ENCODE measurements around the gene RBM14.
A peak's percentile ranks its signal among the peaks of the same experiment; 100 is the strongest.

Gene RBM14

GRCh38 chr11:66591175-66591574 is 25.3 kb upstream of the RBM14 start:
- Histone ChIP-seq H3K9ac (ENCODE audit: insufficient read length, low read depth) (no peak overlapping the region), H3K4me1 (ENCODE audit: insufficient read depth, insufficient read length) (peaks cover 8% of the 10 kb centered on the region), H3K4me3 (ENCODE audit: insufficient read length, low read depth) (no peak overlapping the region), H3K36me3 (ENCODE audit: insufficient read depth, insufficient read length, low read length) (peaks cover 9% of the 10 kb centered on the region), H3K9me3 (ENCODE audit: insufficient read depth, low read length) (peaks cover 45% of the 10 kb centered on the region), H3K27me3 (ENCODE audit: insufficient read depth, insufficient read length) (peaks cover 8% of the 10 kb centered on the region)
- no peak for TF ChIP-seq YY1 (IDR thresholded peaks at IDR 0.05; ENCODE audit: insufficient read depth, insufficient read length)
- TF ChIP-seq ZNF274 (IDR thresholded peaks at IDR 0.05; ENCODE audit: low read depth, low read length), result no peak
- no peak for TF ChIP-seq SUZ12 (IDR thresholded peaks at IDR 0.05; ENCODE audit: extremely low read depth, insufficient read depth, insufficient read length)
- no peak for DNase-seq (ENCODE audit: low read depth, low spot score)

- Histone ChIP-seq H3K9me3 (ENCODE audit: insufficient read depth, low read length) (peaks cover 38% of the 10 kb centered on the region), H3K4me1 (ENCODE audit: insufficient read depth, insufficient read length) (peaks cover 8% of the 10 kb centered on the region), H3K4me3 (ENCODE audit: insufficient read length, low read depth) (peak within 1 kb of the TSS; percentile 69), H3K27me3 (ENCODE audit: insufficient read depth, insufficient read length) (peaks cover 8% of the 10 kb centered on the region), H3K36me3 (ENCODE audit: insufficient read depth, insufficient read length, low read length) (peaks cover 16% of the 10 kb centered on the region), H3K9ac (ENCODE audit: insufficient read length, low read depth) (peak within 1 kb of the TSS; percentile 82)
- DNase-seq (ENCODE audit: low read depth, low spot score), result peak; percentile 94
- TF ChIP-seq ZNF274 (IDR thresholded peaks at IDR 0.05; ENCODE audit: low read depth, low read length), result no peak
- TF ChIP-seq SUZ12 (IDR thresholded peaks at IDR 0.05; ENCODE audit: extremely low read depth, insufficient read depth, insufficient read length), result no peak
- TF ChIP-seq YY1 (IDR thresholded peaks at IDR 0.05; ENCODE audit: insufficient read depth, insufficient read length), result no peak
These were observed 23.8 kb upstream of the RBM14 start, which contains the start of the genes CCDC87 and CCS for GRCh38 chr11:66592457-66593302. Gene CCDC87, minus strand, starts transcription at chr11:66593063. Its CDS starts 48 bp downstream, at chr11:66593015. Gene CCS, plus strand, starts transcription at chr11:66593185. Its CDS starts 77 bp downstream, at chr11:66593262.

GRCh38 chr11:66593303-66593635 is 23.2 kb upstream of the RBM14 start:
- Histone ChIP-seq H3K4me1 (ENCODE audit: insufficient read depth, insufficient read length) (peaks cover 8% of the 10 kb centered on the region), H3K9ac (ENCODE audit: insufficient read length, low read depth) (peak overlapping the region; percentile 82), H3K9me3 (ENCODE audit: insufficient read depth, low read length) (peaks cover 38% of the 10 kb centered on the region), H3K4me3 (ENCODE audit: insufficient read length, low read depth) (peak overlapping the region; percentile 69), H3K27me3 (ENCODE audit: insufficient read depth, insufficient read length) (peaks cover 8% of the 10 kb centered on the region), H3K36me3 (ENCODE audit: insufficient read depth, insufficient read length, low read length) (peaks cover 16% of the 10 kb centered on the region)
- no peak for TF ChIP-seq ZNF274 (IDR thresholded peaks at IDR 0.05; ENCODE audit: low read depth, low read length)
- TF ChIP-seq SUZ12 (IDR thresholded peaks at IDR 0.05; ENCODE audit: extremely low read depth, insufficient read depth, insufficient read length), result no peak
- no peak for TF ChIP-seq YY1 (IDR thresholded peaks at IDR 0.05; ENCODE audit: insufficient read depth, insufficient read length)
- no peak for DNase-seq (ENCODE audit: low read depth, low spot score)

GRCh38 chr11:66593650-66594049 is 22.8 kb upstream of the RBM14 start:
- no peak for TF ChIP-seq ZNF274 (IDR thresholded peaks at IDR 0.05; ENCODE audit: low read depth, low read length)
- no peak for TF ChIP-seq YY1 (IDR thresholded peaks at IDR 0.05; ENCODE audit: insufficient read depth, insufficient read length)
- TF ChIP-seq SUZ12 (IDR thresholded peaks at IDR 0.05; ENCODE audit: extremely low read depth, insufficient read depth, insufficient read length), result no peak
- Histone ChIP-seq H3K27me3 (ENCODE audit: insufficient read depth, insufficient read length) (peaks cover 8% of the 10 kb centered on the region), H3K9me3 (ENCODE audit: insufficient read depth, low read length) (peaks cover 38% of the 10 kb centered on the region), H3K9ac (ENCODE audit: insufficient read length, low read depth) (peak overlapping the region; percentile 82), H3K4me3 (ENCODE audit: insufficient read length, low read depth) (peak overlapping the region; percentile 69), H3K36me3 (ENCODE audit: insufficient read depth, insufficient read length, low read length) (peaks cover 16% of the 10 kb centered on the region), H3K4me1 (ENCODE audit: insufficient read depth, insufficient read length) (peaks cover 8% of the 10 kb centered on the region)
- DNase-seq (ENCODE audit: low read depth, low spot score), result no peak

- Histone ChIP-seq H3K9me3 (ENCODE audit: insufficient read depth, low read length) (peaks cover 30% of the 10 kb centered on the region), H3K4me3 (ENCODE audit: insufficient read length, low read depth) (no peak overlapping the region), H3K4me1 (ENCODE audit: insufficient read depth, insufficient read length) (peaks cover 8% of the 10 kb centered on the region), H3K9ac (ENCODE audit: insufficient read length, low read depth) (no peak overlapping the region), H3K27me3 (ENCODE audit: insufficient read depth, insufficient read length) (peaks cover 8% of the 10 kb centered on the region), H3K36me3 (ENCODE audit: insufficient read depth, insufficient read length, low read length) (peaks cover 34% of the 10 kb centered on the region)
- no peak for TF ChIP-seq SUZ12 (IDR thresholded peaks at IDR 0.05; ENCODE audit: extremely low read depth, insufficient read depth, insufficient read length)
- no peak for TF ChIP-seq YY1 (IDR thresholded peaks at IDR 0.05; ENCODE audit: insufficient read depth, insufficient read length)
- no peak for TF ChIP-seq ZNF274 (IDR thresholded peaks at IDR 0.05; ENCODE audit: low read depth, low read length)
- no peak for DNase-seq (ENCODE audit: low read depth, low spot score)
These were observed 21.1 kb upstream of the RBM14 start for GRCh38 chr11:66595245-66595904.

- Histone ChIP-seq H3K9me3 (ENCODE audit: insufficient read depth, low read length) (no peaks in the 10 kb centered on the region), H3K4me1 (ENCODE audit: insufficient read depth, insufficient read length) (peaks cover 6% of the 10 kb centered on the region), H3K36me3 (ENCODE audit: insufficient read depth, insufficient read length, low read length) (peaks cover 57% of the 10 kb centered on the region), H3K27me3 (ENCODE audit: insufficient read depth, insufficient read length) (no peaks in the 10 kb centered on the region), H3K9ac (ENCODE audit: insufficient read length, low read depth) (no peak overlapping the region), H3K4me3 (ENCODE audit: insufficient read length, low read depth) (no peak overlapping the region)
- no peak for DNase-seq (ENCODE audit: low read depth, low spot score)
- TF ChIP-seq YY1 (IDR thresholded peaks at IDR 0.05; ENCODE audit: insufficient read depth, insufficient read length) (no peak), ZNF274 (IDR thresholded peaks at IDR 0.05; ENCODE audit: low read depth, low read length) (no peak), SUZ12 (IDR thresholded peaks at IDR 0.05; ENCODE audit: extremely low read depth, insufficient read depth, insufficient read length) (no peak)
These were observed 17.4 kb upstream of the RBM14 start for GRCh38 chr11:66598993-66599392.

DNA sequence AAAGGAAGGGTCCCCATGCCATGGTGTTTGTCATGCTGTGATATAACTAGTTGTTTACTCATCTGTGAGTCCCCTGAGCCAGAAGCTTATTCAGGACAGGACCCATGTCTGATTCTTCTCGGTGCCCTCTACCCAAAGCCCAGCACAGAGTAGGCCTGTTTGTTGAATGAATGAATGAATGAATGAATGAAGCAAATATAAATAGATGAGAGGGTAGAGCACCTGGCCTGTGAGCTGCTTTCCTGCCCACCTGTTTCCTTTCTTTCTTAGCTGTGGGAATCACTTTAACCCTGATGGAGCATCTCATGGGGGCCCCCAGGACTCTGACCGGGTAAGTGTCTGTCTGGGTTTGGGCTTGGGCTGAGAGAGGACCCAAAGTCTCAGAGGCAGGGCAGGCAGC is 16.2 kb upstream of the RBM14 start:
- peaks cover 6% of the 10 kb centered on the region for H3K4me1 ChIP-seq (ENCODE audit: insufficient read depth, insufficient read length)
- no peak for DNase-seq (ENCODE audit: low read depth, low spot score)

More for the DNA sequence above, 16.2 kb upstream of the RBM14 start:
- Histone ChIP-seq H3K9me3 (ENCODE audit: insufficient read depth, low read length) (no peaks in the 10 kb centered on the region), H3K27me3 (ENCODE audit: insufficient read depth, insufficient read length) (no peaks in the 10 kb centered on the region), H3K4me3 (ENCODE audit: insufficient read length, low read depth) (no peak overlapping the region), H3K36me3 (ENCODE audit: insufficient read depth, insufficient read length, low read length) (peaks cover 67% of the 10 kb centered on the region), H3K9ac (ENCODE audit: insufficient read length, low read depth) (no peak overlapping the region)
- no peak for TF ChIP-seq ZNF274 (IDR thresholded peaks at IDR 0.05; ENCODE audit: low read depth, low read length)
- no peak for TF ChIP-seq YY1 (IDR thresholded peaks at IDR 0.05; ENCODE audit: insufficient read depth, insufficient read length)
- no peak for TF ChIP-seq SUZ12 (IDR thresholded peaks at IDR 0.05; ENCODE audit: extremely low read depth, insufficient read depth, insufficient read length)

All from NT2/D1 (cell line).